ENCODE data around the gene TBCK. TPM values are rescaled to one million over a fixed set of nuclear protein-coding genes. Genes with fewer than 3 reads are reported as not detected.
"Not testable (repeated sequence)": the region's sequence is repeated elsewhere in the genome, so short reads cannot be mapped to it uniquely, and the experiment has no call there.

The TBCK gene
- total and polyA plus RNA-seq, 3 experiments from 2014 or later, result 21.0 to 23.9 (median 21.7) TPM

- H3K36me3 ChIP-seq (ENCODE audit: insufficient read depth, low read length), result peaks cover 12% of the 10 kb centered on the region
- H3K36me3 Mint-ChIP-seq, result peaks cover 56 to 81% (median 79%) of the 10 kb centered on the region in 3 donors
- ChIA-PET CTCF (no interaction called here), POLR2A (no interaction called here)
- no peaks in the 10 kb centered on the region for H3K4me1 ChIP-seq (ENCODE audit: insufficient read depth, low read length)
- peaks cover 21% of the 10 kb centered on the region for H3K9me3 ChIP-seq (ENCODE audit: low read length)
- no peaks in the 10 kb centered on the region for H3K27me3 ChIP-seq (ENCODE audit: insufficient read depth, low read length, poor library complexity, severe bottlenecking)
- no peak overlapping the region for H3K4me3 Mint-ChIP-seq
- H3K27me3 Mint-ChIP-seq, result no peaks in the 10 kb centered on the region
- H3K9me3 Mint-ChIP-seq, result peaks cover 28 to 61% (median 43%) of the 10 kb centered on the region in 5 donors
- no peaks in the 10 kb centered on the region for H3K4me1 Mint-ChIP-seq
- no peak for DNase-seq
- no peak overlapping the region for H3K4me3 ChIP-seq (ENCODE audit: low read length)
- no peak overlapping the region for H3K27ac Mint-ChIP-seq
- H3K27ac ChIP-seq (ENCODE audit: low read depth, low read length), result no peak overlapping the region
These were observed 201.7 kb downstream of the TBCK start for GRCh38 chr4:106114270-106114669.

- H3K27me3 ChIP-seq (ENCODE audit: insufficient read depth, low read length, poor library complexity, severe bottlenecking); H3K27me3 Mint-ChIP-seq; H3K4me3 Mint-ChIP-seq; CTCF ChIA-PET; H3K4me1 Mint-ChIP-seq; POLR2A ChIA-PET; H3K4me1 ChIP-seq (ENCODE audit: insufficient read depth, low read length); H3K27ac Mint-ChIP-seq; DNase-seq; H3K27ac ChIP-seq (ENCODE audit: low read depth, low read length): not testable (repeated sequence)
- H3K36me3 ChIP-seq (ENCODE audit: insufficient read depth, low read length), result peaks cover 12% of the 10 kb centered on the region
- Mint-ChIP-seq H3K36me3 (peaks cover 70 to 97% (median 97%) of the 10 kb centered on the region in 3 donors), H3K9me3 (peaks cover 28 to 76% (median 45%) of the 10 kb centered on the region in 5 donors)
- peak overlapping the region; percentile 9 for H3K4me3 ChIP-seq (ENCODE audit: low read length)
- peaks cover 21% of the 10 kb centered on the region for H3K9me3 ChIP-seq (ENCODE audit: low read length)
These were observed 204.1 kb downstream of the TBCK start for GRCh38 chr4:106111778-106112469.

- Mint-ChIP-seq H3K27ac (no peak overlapping the region), H3K27me3 (no peaks in the 10 kb centered on the region), H3K9me3 (peaks cover 28 to 69% (median 45%) of the 10 kb centered on the region in 5 donors), H3K4me3 (no peak overlapping the region), H3K36me3 (peaks cover 73 to 99% (median 98%) of the 10 kb centered on the region in 3 donors), H3K4me1 (no peaks in the 10 kb centered on the region)
- H3K9me3 ChIP-seq (ENCODE audit: low read length), result peaks cover 21% of the 10 kb centered on the region
- H3K27me3 ChIP-seq (ENCODE audit: insufficient read depth, low read length, poor library complexity, severe bottlenecking), result no peaks in the 10 kb centered on the region
- ChIA-PET POLR2A (no interaction called here), CTCF (no interaction called here)
- no peak overlapping the region for H3K27ac ChIP-seq (ENCODE audit: low read depth, low read length)
- no peak for DNase-seq
- no peaks in the 10 kb centered on the region for H3K4me1 ChIP-seq (ENCODE audit: insufficient read depth, low read length)
- no peak overlapping the region for H3K4me3 ChIP-seq (ENCODE audit: low read length)
- H3K36me3 ChIP-seq (ENCODE audit: insufficient read depth, low read length), result peaks cover 6% of the 10 kb centered on the region
These were observed 206.1 kb downstream of the TBCK start for GRCh38 chr4:106109929-106110328.

- Mint-ChIP-seq H3K9me3 (peaks cover 10 to 32% (median 13%) of the 10 kb centered on the region in 5 donors), H3K36me3 (peaks cover 54 to 82% (median 78%) of the 10 kb centered on the region in 3 donors), H3K27ac (no peak overlapping the region), H3K27me3 (no peaks in the 10 kb centered on the region), H3K4me3 (no peak overlapping the region), H3K4me1 (no peaks in the 10 kb centered on the region)
- Histone ChIP-seq H3K4me1 (ENCODE audit: insufficient read depth, low read length) (no peaks in the 10 kb centered on the region), H3K27me3 (ENCODE audit: insufficient read depth, low read length, poor library complexity, severe bottlenecking) (no peaks in the 10 kb centered on the region), H3K9me3 (ENCODE audit: low read length) (peaks cover 8% of the 10 kb centered on the region), H3K27ac (ENCODE audit: low read depth, low read length) (no peak overlapping the region), H3K4me3 (ENCODE audit: low read length) (no peak overlapping the region), H3K36me3 (ENCODE audit: insufficient read depth, low read length) (no peaks in the 10 kb centered on the region)
- POLR2A ChIA-PET, result no interaction called here
- DNase-seq, result no peak
- CTCF ChIA-PET, result no interaction called here
These were observed 210.3 kb downstream of the TBCK start for GRCh38 chr4:106105697-106106096.

GRCh38 chr4:106104276-106104675, 211.7 kb downstream of the TBCK start:
- CTCF ChIA-PET, result no interaction called here
- Mint-ChIP-seq H3K27me3 (no peaks in the 10 kb centered on the region), H3K27ac (no peak overlapping the region), H3K4me3 (no peak overlapping the region), H3K4me1 (no peaks in the 10 kb centered on the region), H3K9me3 (peaks cover 0 to 19% (median 5%) of the 10 kb centered on the region in 5 donors), H3K36me3 (peaks cover 46 to 79% (median 69%) of the 10 kb centered on the region in 3 donors)
- Histone ChIP-seq H3K4me1 (ENCODE audit: insufficient read depth, low read length) (no peaks in the 10 kb centered on the region), H3K9me3 (ENCODE audit: low read length) (no peaks in the 10 kb centered on the region), H3K36me3 (ENCODE audit: insufficient read depth, low read length) (no peaks in the 10 kb centered on the region), H3K27ac (ENCODE audit: low read depth, low read length) (no peak overlapping the region), H3K4me3 (ENCODE audit: low read length) (no peak overlapping the region), H3K27me3 (ENCODE audit: insufficient read depth, low read length, poor library complexity, severe bottlenecking) (no peaks in the 10 kb centered on the region)
- DNase-seq, result no peak
- POLR2A ChIA-PET, result no interaction called here

- Histone ChIP-seq H3K27ac (ENCODE audit: low read depth, low read length) (no peak overlapping the region), H3K4me3 (ENCODE audit: low read length) (no peak overlapping the region), H3K4me1 (ENCODE audit: insufficient read depth, low read length) (no peaks in the 10 kb centered on the region), H3K27me3 (ENCODE audit: insufficient read depth, low read length, poor library complexity, severe bottlenecking) (no peaks in the 10 kb centered on the region), H3K36me3 (ENCODE audit: insufficient read depth, low read length) (no peaks in the 10 kb centered on the region), H3K9me3 (ENCODE audit: low read length) (no peaks in the 10 kb centered on the region)
- H3K27ac Mint-ChIP-seq, result no peak overlapping the region
- H3K4me3 Mint-ChIP-seq, result no peak overlapping the region
- peaks cover 1 to 19% (median 6%) of the 10 kb centered on the region in 5 donors for H3K9me3 Mint-ChIP-seq
- POLR2A ChIA-PET, result no interaction called here
- CTCF ChIA-PET, result no interaction called here
- H3K36me3 Mint-ChIP-seq, result peaks cover 29 to 70% (median 62%) of the 10 kb centered on the region in 3 donors
- H3K27me3 Mint-ChIP-seq, result no peaks in the 10 kb centered on the region
- no peaks in the 10 kb centered on the region for H3K4me1 Mint-ChIP-seq
- no peak for DNase-seq
These were observed 219.6 kb downstream of the TBCK start for GRCh38 chr4:106096454-106096853.

- Mint-ChIP-seq H3K27ac (no peak overlapping the region), H3K27me3 (no peaks in the 10 kb centered on the region), H3K4me3 (no peak overlapping the region), H3K36me3 (peaks cover 39 to 75% (median 72%) of the 10 kb centered on the region in 3 donors), H3K9me3 (peaks cover 10 to 30% (median 16%) of the 10 kb centered on the region in 5 donors), H3K4me1 (no peaks in the 10 kb centered on the region)
- Histone ChIP-seq H3K36me3 (ENCODE audit: insufficient read depth, low read length) (no peaks in the 10 kb centered on the region), H3K27ac (ENCODE audit: low read depth, low read length) (no peak overlapping the region), H3K27me3 (ENCODE audit: insufficient read depth, low read length, poor library complexity, severe bottlenecking) (no peaks in the 10 kb centered on the region), H3K9me3 (ENCODE audit: low read length) (peaks cover 7% of the 10 kb centered on the region), H3K4me3 (ENCODE audit: low read length) (no peak overlapping the region), H3K4me1 (ENCODE audit: insufficient read depth, low read length) (no peaks in the 10 kb centered on the region)
- ChIA-PET POLR2A (no interaction called here), CTCF (no interaction called here)
- no peak for DNase-seq
These were observed 220.6 kb downstream of the TBCK start for GRCh38 chr4:106095408-106095807.

- Mint-ChIP-seq H3K27ac (no peak overlapping the region), H3K27me3 (no peaks in the 10 kb centered on the region), H3K9me3 (peaks cover 20 to 52% (median 41%) of the 10 kb centered on the region in 5 donors), H3K4me3 (no peak overlapping the region), H3K36me3 (peaks cover 57 to 93% (median 88%) of the 10 kb centered on the region in 3 donors), H3K4me1 (peaks cover 0 to 2% (median 0%) of the 10 kb centered on the region in 3 donors)
- ChIA-PET CTCF (no interaction called here), POLR2A (no interaction called here)
- DNase-seq, result peak in 1 of 5 donors; percentile 32
- Histone ChIP-seq H3K36me3 (ENCODE audit: insufficient read depth, low read length) (no peaks in the 10 kb centered on the region), H3K27ac (ENCODE audit: low read depth, low read length) (no peak overlapping the region), H3K9me3 (ENCODE audit: low read length) (peaks cover 11% of the 10 kb centered on the region), H3K4me3 (ENCODE audit: low read length) (no peak overlapping the region), H3K27me3 (ENCODE audit: insufficient read depth, low read length, poor library complexity, severe bottlenecking) (no peaks in the 10 kb centered on the region), H3K4me1 (ENCODE audit: insufficient read depth, low read length) (no peaks in the 10 kb centered on the region)
These were observed 223.5 kb downstream of the TBCK start for GRCh38 chr4:106092361-106093040.
